Fibroblast of skin of back (primary cell): Measurements from ENCODE around the gene RYR2.
A peak's percentile ranks its signal among the peaks of the same experiment; 100 is the strongest.

ENCODE experiments used
- DNase-seq: peaks from one replicate; pipeline ENCODE4 v3.0.0-alpha.2; 2013

Gene RYR2

GRCh38 chr1:237471377-237471776 lies 429.4 kb downstream of the RYR2 start:
- DNase-seq = no peak

- no peak for DNase-seq
Observed at GRCh38 chr1:237471956-237472355, 430.0 kb downstream of the RYR2 start.

GRCh38 chr1:237473854-237474253 lies 431.9 kb downstream of the RYR2 start:
- no peak for DNase-seq

GRCh38 chr1:237478082-237478481 lies 436.1 kb downstream of the RYR2 start:
- no peak for DNase-seq

- no peak for DNase-seq
Observed at GRCh38 chr1:237478842-237479241, 436.9 kb downstream of the RYR2 start.

- DNase-seq = no peak
Observed at GRCh38 chr1:237482777-237483176, 440.8 kb downstream of the RYR2 start.

GRCh38 chr1:237492359-237492758 lies 450.4 kb downstream of the RYR2 start:
- no peak for DNase-seq

- no peak for DNase-seq
Observed at GRCh38 chr1:237500566-237500965, 458.6 kb downstream of the RYR2 start.

GRCh38 chr1:237503292-237503691 lies 461.3 kb downstream of the RYR2 start:
- no peak for DNase-seq

GRCh38 chr1:237507005-237507404 lies 465.0 kb downstream of the RYR2 start:
- no peak for DNase-seq

GRCh38 chr1:237509748-237510147 lies 467.8 kb downstream of the RYR2 start:
- DNase-seq = no peak

- DNase-seq = no peak
Observed at GRCh38 chr1:237525102-237525501, 483.1 kb downstream of the RYR2 start.

GRCh38 chr1:237527761-237528160 lies 485.8 kb downstream of the RYR2 start:
- no peak for DNase-seq

- no peak for DNase-seq
Observed at GRCh38 chr1:237528545-237528944, 486.6 kb downstream of the RYR2 start.

GRCh38 chr1:237539055-237539454 lies 497.1 kb downstream of the RYR2 start:
- no peak for DNase-seq

GRCh38 chr1:237542525-237543418 lies 500.8 kb downstream of the RYR2 start:
- no peak for DNase-seq

- no peak for DNase-seq
Observed at GRCh38 chr1:237553078-237553477, 511.1 kb downstream of the RYR2 start.

GRCh38 chr1:237556911-237557310 lies 514.9 kb downstream of the RYR2 start:
- DNase-seq = no peak

GRCh38 chr1:237562242-237562823 lies 520.3 kb downstream of the RYR2 start:
- peak; percentile 61 for DNase-seq

GRCh38 chr1:237565236-237565635 lies 523.3 kb downstream of the RYR2 start:
- DNase-seq = no peak

- DNase-seq = no peak
Observed at GRCh38 chr1:237566581-237566980, 524.6 kb downstream of the RYR2 start.

GRCh38 chr1:237568955-237569354 lies 527.0 kb downstream of the RYR2 start:
- DNase-seq = no peak

GRCh38 chr1:237570530-237570929 lies 528.5 kb downstream of the RYR2 start:
- no peak for DNase-seq

GRCh38 chr1:237574536-237574935 lies 532.6 kb downstream of the RYR2 start:
- DNase-seq = no peak
